ENCODE measurements around the gene IFIH1.

GRCh38 chr2:162243715-162244114 is 74.8 kb downstream of the IFIH1 start:
- TF ChIP-seq EZH2 (optimal IDR thresholded peaks at IDR 0.05; ENCODE audit: low read depth, low read length) = no peak
- TF ChIP-seq CTCF (IDR thresholded peaks at IDR 0.05; ENCODE audit: low read length) = no peak
- no peak for TF ChIP-seq EZH2phosphoT487 (IDR thresholded peaks at IDR 0.05; ENCODE audit: low read length)
